ENCODE results near the gene CNN2. TPM values are rescaled to one million over a fixed set of nuclear protein-coding genes. Genes with fewer than 3 reads are reported as not detected.
A peak's percentile ranks its signal among the peaks of the same experiment; 100 is the strongest.

CNN2 gene
- total RNA-seq, 4 donors from 2014 or later, result 2.2 to 10.1 (median 4.1) TPM

DNA sequence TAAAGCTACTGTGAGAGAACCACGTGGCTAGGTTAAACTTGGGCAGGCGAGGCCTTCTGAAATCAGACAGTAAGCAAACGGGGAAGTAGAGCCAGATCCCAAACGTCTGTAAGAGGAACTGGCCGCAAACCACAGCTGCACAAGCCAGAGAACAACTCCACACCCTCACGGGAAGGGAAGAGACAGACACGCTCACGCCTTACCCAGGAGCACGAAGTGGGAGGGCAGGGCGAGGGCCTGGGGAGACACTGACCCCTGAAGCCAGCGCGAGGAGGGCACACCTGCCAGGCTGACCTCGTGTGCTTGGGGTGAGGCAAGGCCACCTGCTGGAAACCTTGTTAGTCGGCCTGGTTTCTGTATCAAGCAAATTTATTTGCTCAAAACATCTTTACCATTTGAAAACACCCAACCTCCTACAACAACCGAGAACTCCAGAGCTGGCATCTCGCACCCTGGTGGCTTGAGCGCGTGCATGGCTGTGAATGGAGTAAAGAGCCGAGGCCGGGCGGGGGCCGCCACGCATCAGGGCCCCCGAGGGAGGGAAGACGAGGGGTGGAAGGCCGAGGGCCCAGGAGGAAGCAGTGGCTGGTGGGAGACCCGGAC is 61.5 kb downstream of the CNN2 start:
- Histone ChIP-seq H3K27ac (peak overlapping the region in 3 of 4 donors; percentile 8 to 54 (median 40)), H3K4me3 (no peak overlapping the region), H3K4me1 (peaks cover 0 to 13% of the 10 kb centered on the region in 2 donors), H3K9me3 (no peaks in the 10 kb centered on the region), H3K36me3 (peaks cover 0 to 51% of the 10 kb centered on the region in 2 donors), H3K27me3 (peaks cover 0 to 5% (median 2%) of the 10 kb centered on the region in 3 donors)
- DNase-seq (peak; percentile 50 to 51), ATAC-seq (peak in 1 of 2 donors; percentile 64)
- TF ChIP-seq, protein P1, sequence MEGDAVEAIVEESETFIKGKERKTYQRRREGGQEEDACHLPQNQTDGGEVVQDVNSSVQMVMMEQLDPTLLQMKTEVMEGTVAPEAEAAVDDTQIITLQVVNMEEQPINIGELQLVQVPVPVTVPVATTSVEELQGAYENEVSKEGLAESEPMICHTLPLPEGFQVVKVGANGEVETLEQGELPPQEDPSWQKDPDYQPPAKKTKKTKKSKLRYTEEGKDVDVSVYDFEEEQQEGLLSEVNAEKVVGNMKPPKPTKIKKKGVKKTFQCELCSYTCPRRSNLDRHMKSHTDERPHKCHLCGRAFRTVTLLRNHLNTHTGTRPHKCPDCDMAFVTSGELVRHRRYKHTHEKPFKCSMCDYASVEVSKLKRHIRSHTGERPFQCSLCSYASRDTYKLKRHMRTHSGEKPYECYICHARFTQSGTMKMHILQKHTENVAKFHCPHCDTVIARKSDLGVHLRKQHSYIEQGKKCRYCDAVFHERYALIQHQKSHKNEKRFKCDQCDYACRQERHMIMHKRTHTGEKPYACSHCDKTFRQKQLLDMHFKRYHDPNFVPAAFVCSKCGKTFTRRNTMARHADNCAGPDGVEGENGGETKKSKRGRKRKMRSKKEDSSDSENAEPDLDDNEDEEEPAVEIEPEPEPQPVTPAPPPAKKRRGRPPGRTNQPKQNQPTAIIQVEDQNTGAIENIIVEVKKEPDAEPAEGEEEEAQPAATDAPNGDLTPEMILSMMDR (IDR thresholded peaks at IDR 0.05 in 4 of 5, conservative IDR thresholded peaks at IDR 0.05 in 1 of 5), result no peak
- TF ChIP-seq POLR2A (IDR thresholded peaks at IDR 0.05), result no peak
- intact Hi-C loops (cut with DNase I; ENCODE audit: low total_unique reads), result no loop called here
- in situ Hi-C loops (cut with MboI; ENCODE audit: low sequenced_read_pairs in 4 of 4), result no loop called here

DNA sequence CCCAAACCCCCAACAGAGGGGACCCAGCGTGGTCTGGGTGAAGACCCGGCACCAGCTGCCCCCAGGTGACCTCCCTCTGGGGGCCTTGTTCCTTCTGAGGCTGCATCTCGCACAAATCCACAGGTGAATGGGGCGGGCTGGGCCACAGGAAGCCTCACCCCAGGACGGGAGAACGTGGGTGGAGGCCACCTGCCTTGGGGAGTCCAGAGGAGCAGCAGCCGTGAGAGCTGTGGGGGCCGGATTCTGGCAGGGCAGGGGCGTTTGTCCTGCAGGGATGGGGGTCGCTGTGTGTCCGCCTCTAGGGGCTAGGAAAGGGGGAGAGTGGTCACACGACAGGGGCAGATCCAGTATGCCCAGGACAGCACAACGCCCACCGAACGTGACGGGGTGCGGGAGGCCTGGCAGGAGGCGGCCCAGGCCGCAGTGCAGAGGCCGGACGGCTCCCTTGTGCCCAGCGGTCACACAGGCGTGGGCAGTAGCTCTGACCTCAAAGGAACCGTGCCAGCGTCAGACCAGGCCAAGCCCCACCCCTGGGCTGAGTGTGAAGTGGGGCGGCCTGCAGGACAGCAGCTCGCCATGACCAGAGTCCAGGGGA is 62.1 kb downstream of the CNN2 start:
- TF ChIP-seq, protein P1 (IDR thresholded peaks at IDR 0.05 in 4 of 5, conservative IDR thresholded peaks at IDR 0.05 in 1 of 5), result no peak
- no peak for TF ChIP-seq POLR2A (IDR thresholded peaks at IDR 0.05)
- no peak overlapping the region for H3K4me3 ChIP-seq
- in situ Hi-C loops (cut with MboI; ENCODE audit: low sequenced_read_pairs in 4 of 4), result no loop called here
- H3K36me3 ChIP-seq, result peaks cover 0 to 57% of the 10 kb centered on the region in 2 donors
- ATAC-seq (no peak), DNase-seq (peak in 1 of 2 donors; percentile 29)
- peaks cover 4 to 17% of the 10 kb centered on the region in 2 donors for H3K4me1 ChIP-seq
- no peaks in the 10 kb centered on the region for H3K9me3 ChIP-seq
- H3K27ac ChIP-seq, result peak overlapping the region in 3 of 4 donors; percentile 8 to 54 (median 40)
- peaks cover 0 to 5% (median 0%) of the 10 kb centered on the region in 3 donors for H3K27me3 ChIP-seq
- intact Hi-C loops (cut with DNase I; ENCODE audit: low total_unique reads), result no loop called here

Other genes with a start within 250 kb of the CNN2 start
- gene PTBP1, start 229.2 kb upstream of the CNN2 start, total RNA-seq, result 10 to 100 TPM; 29.8 to 51.7 (median 36.7) TPM
- gene PLPPR3, start 204.7 kb upstream of the CNN2 start, total RNA-seq, result not detected
- not detected for gene AZU1, start 198.8 kb upstream of the CNN2 start, total RNA-seq
- under 1 TPM in 1 of 4 donors, not detected in 3; 0.51 TPM for gene PRTN3, start 185.6 kb upstream of the CNN2 start, total RNA-seq
- under 1 TPM in 2 of 4 donors, not detected in 2; 0.46 to 0.84 TPM for gene ELANE, start 174.3 kb upstream of the CNN2 start, total RNA-seq
- 100 to 1,000 TPM; 153 to 309 (median 210) TPM for gene CFD, start 166.9 kb upstream of the CNN2 start, total RNA-seq
- gene MED16, start 133.4 kb upstream of the CNN2 start, total RNA-seq, result 10 to 100 TPM; 22.0 to 67.6 (median 54.6) TPM
- gene RNU6-9, start 133.1 kb upstream of the CNN2 start, total RNA-seq, result not detected
- 10 to 100 TPM; 37.2 to 49.1 (median 44.3) TPM for gene R3HDM4, start 113.4 kb upstream of the CNN2 start, total RNA-seq
- not detected for gene KISS1R, start 109.3 kb upstream of the CNN2 start, total RNA-seq
- gene ARID3A, start 100.6 kb upstream of the CNN2 start, total RNA-seq, result 1 to 10 TPM; 1.8 to 9.9 (median 7.8) TPM
- 10 to 100 TPM in 3 of 4 donors, 1 to 10 TPM in 1; 4.4 to 59.0 (median 28.6) TPM for gene WDR18, start 42.3 kb upstream of the CNN2 start, total RNA-seq
- gene GRIN3B, start 26.2 kb upstream of the CNN2 start, total RNA-seq, result not detected
- gene TMEM259, start 5.5 kb upstream of the CNN2 start, total RNA-seq, result 100 to 1,000 TPM in 3 of 4 donors, 10 to 100 TPM in 1; 98.5 to 150 (median 124) TPM
- not detected for gene RNU6-2, start 5.1 kb upstream of the CNN2 start, total RNA-seq
- 10 to 100 TPM in 3 of 4 donors, 1 to 10 TPM in 1; 6.0 to 20.0 (median 15.0) TPM for gene ABCA7, start 13.5 kb downstream of the CNN2 start, total RNA-seq
- 1 to 10 TPM in 3 of 4 donors, under 1 TPM in 1; 0.83 to 7.6 (median 3.4) TPM for gene ARHGAP45, start 40.6 kb downstream of the CNN2 start, total RNA-seq
- 100 to 1,000 TPM; 118 to 263 (median 228) TPM for gene POLR2E, start 68.8 kb downstream of the CNN2 start, total RNA-seq
- gene GPX4, start 77.4 kb downstream of the CNN2 start, total RNA-seq, result 100 to 1,000 TPM; 616 to 907 (median 819) TPM
- gene SBNO2, start 147.7 kb downstream of the CNN2 start, total RNA-seq, result 10 to 100 TPM; 22.2 to 49.8 (median 30.9) TPM
- 100 to 1,000 TPM in 3 of 4 donors, 10 to 100 TPM in 1; 91.5 to 194 (median 149) TPM for gene STK11, start 179.2 kb downstream of the CNN2 start, total RNA-seq
- 1 to 10 TPM in 1 of 4 donors, under 1 TPM in 3; 0.10 to 1.3 (median 0.53) TPM for gene CBARP, start 211.4 kb downstream of the CNN2 start, total RNA-seq
- 100 to 1,000 TPM; 189 to 442 (median 273) TPM for gene ATP5F1D, start 215.1 kb downstream of the CNN2 start, total RNA-seq
- gene MIDN, start 222.0 kb downstream of the CNN2 start, total RNA-seq, result 100 to 1,000 TPM in 2 of 4 donors, 10 to 100 TPM in 2; 34.9 to 117 (median 86.3) TPM
- gene CIRBP, start 242.7 kb downstream of the CNN2 start, total RNA-seq, result 100 to 1,000 TPM; 274 to 578 (median 418) TPM
- 10 to 100 TPM; 18.7 to 36.7 (median 28.7) TPM for gene FAM174C, start 248.9 kb downstream of the CNN2 start, total RNA-seq

Measured in gastrocnemius medialis (tissue), 4 donors.